BLaER1 treated with 17β-estradiol and CSF1 and Interleukin-3, amounts not matched to agents 10 nM and 100 nM (cell line): ENCODE results near the gene KRTAP10-5.
"Not testable (repeated sequence)": the region's sequence is repeated elsewhere in the genome, so short reads cannot be mapped to it uniquely, and the experiment has no call there.

Source experiments
- H3K27ac ChIP-seq, 11 experiments: shearing (Covaris generic); formaldehyde crosslinking; 2 replicates each; pipeline ENCODE4 v1.8.1; 2022
- H3K27me3 ChIP-seq, 11 experiments: shearing (Covaris generic); formaldehyde crosslinking; 2 replicates each; pipeline ENCODE4 v1.8.1; 2022
- H3K36me3 ChIP-seq, 11 experiments: shearing (Covaris generic); formaldehyde crosslinking; 2 replicates each; pipeline ENCODE4 v1.8.1; 2022
- H3K4me1 ChIP-seq, 10 experiments: shearing (Covaris generic); formaldehyde crosslinking; 2 replicates each; pipeline ENCODE4 v1.8.1; 2022
- H3K4me2 ChIP-seq, 11 experiments: shearing (Covaris generic); formaldehyde crosslinking; 2 replicates each; pipeline ENCODE4 v1.8.1; 2022
- H3K4me3 ChIP-seq, 10 experiments: shearing (Covaris generic); formaldehyde crosslinking; 2 replicates each; pipeline ENCODE4 v1.8.1; 2022
- H3K9ac ChIP-seq, 11 experiments: shearing (Covaris generic); formaldehyde crosslinking; 2 replicates each; pipeline ENCODE4 v1.8.1; 2022
- H3K9me3 ChIP-seq, 11 experiments: shearing (Covaris generic); formaldehyde crosslinking; replicated peaks in 1 of 11; 2 replicates each; pipeline ENCODE4 v1.8.1; 2022
- H4K20me1 ChIP-seq, 11 experiments: shearing (Covaris generic); formaldehyde crosslinking; 2 replicates each; pipeline ENCODE4 v1.8.1; 2022
- Cebpa-rat ChIP-seq, 11 experiments: shearing (Covaris generic); IDR thresholded peaks; 2 replicates each; pipeline ENCODE4 v1.8.1; 2022

KRTAP10-5 gene

GRCh38 chr21:44552136-44552535 lies 28.3 kb downstream of the KRTAP10-5 start:
- H3K9ac ChIP-seq = no peak overlapping the region
- H3K36me3 ChIP-seq = no peaks in the 10 kb centered on the region
- H3K9me3 ChIP-seq = peaks cover 2 to 9% (median 5%) of the 10 kb centered on the region in 11 experiments; a peak in 19 of 22 replicates
- no peak overlapping the region for H3K4me3 ChIP-seq
- no peak overlapping the region for H3K27ac ChIP-seq
- peaks cover 11 to 70% (median 60%) of the 10 kb centered on the region in 10 experiments; a peak in 18 of 20 replicates for H3K4me1 ChIP-seq
- no peaks in the 10 kb centered on the region for H4K20me1 ChIP-seq
- H3K4me2 ChIP-seq = peak overlapping the region in 2 of 11 experiments; percentile 32 to 34; a peak in 3 of 22 replicates
- H3K27me3 ChIP-seq = peaks cover 0 to 22% (median 0%) of the 10 kb centered on the region in 11 experiments; a peak in 5 of 22 replicates
- no peak for TF ChIP-seq Cebpa-rat (IDR thresholded peaks at IDR 0.05)

DNA sequence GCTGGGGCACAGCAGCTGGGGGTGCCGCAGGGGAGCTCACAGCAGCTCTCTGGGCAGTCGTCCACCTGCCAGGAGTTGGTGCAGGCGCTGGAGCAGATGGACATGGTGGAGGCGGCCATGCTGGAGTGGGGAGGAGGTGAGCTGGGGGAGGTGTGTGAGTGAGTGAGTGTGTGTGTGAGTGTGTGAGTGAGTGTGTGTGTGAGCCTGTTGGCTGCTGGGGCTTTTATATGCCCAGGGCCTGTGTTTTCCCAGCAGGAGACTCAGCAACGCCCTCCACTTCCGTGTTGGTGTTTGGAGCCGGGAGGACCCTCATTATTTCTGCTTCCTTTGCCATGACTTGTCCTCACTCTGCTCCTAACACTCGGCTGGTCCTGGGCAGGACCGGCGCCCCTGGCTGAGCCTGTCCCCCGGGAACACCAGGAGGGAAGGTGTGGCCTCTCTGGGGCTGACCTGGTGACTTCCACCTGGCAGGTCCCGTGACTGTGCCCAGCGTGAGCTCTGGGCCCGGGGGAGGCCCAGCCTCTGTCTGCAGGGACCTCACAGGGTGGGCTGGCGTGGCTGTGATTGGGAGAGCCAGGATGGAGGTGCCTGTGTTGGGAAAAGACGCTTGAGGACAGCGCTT lies 29.0 kb downstream of the KRTAP10-5 start, which contains the start of gene KRTAP10-2:
Gene KRTAP10-2, minus strand, starts transcription at position 166 of the 622 bp plus-strand sequence. Its CDS starts 47 bp downstream, at position 119.
- Histone ChIP-seq H4K20me1 (no peaks in the 10 kb centered on the region), H3K4me2 (peak within 1 kb of the TSS in 8 of 11 experiments; percentile 26 to 50 (median 38); a peak in 14 of 22 replicates), H3K9ac (0 out of 22 replicates have a peak within 1 kb of the TSS, but pooled peaks of 1 of the 11 experiments have one; percentile 22), H3K4me3 (no peak within 1 kb of the TSS), H3K9me3 (peaks cover 9 to 16% (median 11%) of the 10 kb centered on the region in 11 experiments), H3K4me1 (peaks cover 9 to 65% (median 53%) of the 10 kb centered on the region in 10 experiments; a peak in 18 of 20 replicates), H3K27me3 (peaks cover 0 to 15% (median 0%) of the 10 kb centered on the region in 11 experiments; a peak in 4 of 22 replicates), H3K27ac (peak within 1 kb of the TSS in 1 of 11 experiments; percentile 21; a peak in 1 of 22 replicates), H3K36me3 (no peaks in the 10 kb centered on the region; a peak in 1 of 22 replicates)
- no peak for TF ChIP-seq Cebpa-rat (IDR thresholded peaks at IDR 0.05)

- Histone ChIP-seq H3K27ac (no peak overlapping the region), H4K20me1 (no peaks in the 10 kb centered on the region), H3K4me3 (no peak overlapping the region), H3K4me1 (peaks cover 7 to 58% (median 47%) of the 10 kb centered on the region in 10 experiments; a peak in 18 of 20 replicates), H3K9ac (no peak overlapping the region), H3K9me3 (peaks cover 14 to 22% (median 18%) of the 10 kb centered on the region in 11 experiments), H3K27me3 (peaks cover 0 to 9% (median 0%) of the 10 kb centered on the region in 11 experiments; a peak in 2 of 22 replicates), H3K36me3 (no peaks in the 10 kb centered on the region; a peak in 1 of 22 replicates), H3K4me2 (peak overlapping the region in 8 of 11 experiments; percentile 26 to 50 (median 38); a peak in 6 of 22 replicates)
- TF ChIP-seq Cebpa-rat (IDR thresholded peaks at IDR 0.05) = no peak
Measured at GRCh38 chr21:44550807-44551206, 29.6 kb downstream of the KRTAP10-5 start.

DNA sequence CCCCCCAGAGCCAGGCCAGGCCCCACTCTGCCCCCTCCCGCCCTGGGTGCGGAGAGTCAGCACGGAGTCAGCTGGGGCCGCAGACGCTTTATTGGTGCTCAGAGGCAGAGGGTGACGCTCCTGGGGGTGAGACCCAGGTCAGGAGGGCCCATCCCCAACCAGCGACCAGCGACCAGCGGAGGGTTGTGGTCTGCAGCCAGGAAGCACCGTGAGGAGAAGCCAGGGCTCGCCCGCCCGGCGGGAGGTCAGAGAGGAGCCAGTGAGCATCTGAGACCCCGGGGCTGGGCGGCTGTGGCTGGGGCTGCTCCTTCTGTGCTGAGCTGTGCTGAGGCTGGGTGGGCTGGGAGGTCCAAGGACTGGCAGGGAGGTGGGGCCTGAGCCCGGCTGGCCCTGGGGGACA lies 30.1 kb downstream of the KRTAP10-5 start:
- H3K4me1 ChIP-seq = peaks cover 7 to 53% (median 43%) of the 10 kb centered on the region in 10 experiments; a peak in 18 of 20 replicates
- H3K9me3 ChIP-seq = peaks cover 14 to 25% (median 19%) of the 10 kb centered on the region in 11 experiments
- H3K4me3 ChIP-seq, H3K27ac ChIP-seq, H3K36me3 ChIP-seq, H4K20me1 ChIP-seq, H3K27me3 ChIP-seq, H3K9ac ChIP-seq: not testable (repeated sequence)
- H3K4me2 ChIP-seq = peak overlapping the region in 9 of 11 experiments; percentile 9 to 50 (median 38); a peak in 14 of 22 replicates

GRCh38 chr21:44549525-44550211 lies 30.7 kb downstream of the KRTAP10-5 start:
- Histone ChIP-seq H3K4me2 (peak overlapping the region in 9 of 11 experiments; percentile 9 to 50 (median 35); a peak in 17 of 22 replicates), H3K27ac (no peak overlapping the region), H3K4me1 (peaks cover 7 to 47% (median 38%) of the 10 kb centered on the region in 10 experiments; a peak in 18 of 20 replicates), H4K20me1 (no peaks in the 10 kb centered on the region), H3K9ac (no peak overlapping the region), H3K4me3 (no peak overlapping the region), H3K27me3 (peaks cover 0 to 2% (median 0%) of the 10 kb centered on the region in 11 experiments; a peak in 1 of 22 replicates), H3K36me3 (no peaks in the 10 kb centered on the region; a peak in 1 of 22 replicates), H3K9me3 (peaks cover 14 to 25% (median 19%) of the 10 kb centered on the region in 11 experiments)
- TF ChIP-seq Cebpa-rat (IDR thresholded peaks at IDR 0.05) = no peak

DNA sequence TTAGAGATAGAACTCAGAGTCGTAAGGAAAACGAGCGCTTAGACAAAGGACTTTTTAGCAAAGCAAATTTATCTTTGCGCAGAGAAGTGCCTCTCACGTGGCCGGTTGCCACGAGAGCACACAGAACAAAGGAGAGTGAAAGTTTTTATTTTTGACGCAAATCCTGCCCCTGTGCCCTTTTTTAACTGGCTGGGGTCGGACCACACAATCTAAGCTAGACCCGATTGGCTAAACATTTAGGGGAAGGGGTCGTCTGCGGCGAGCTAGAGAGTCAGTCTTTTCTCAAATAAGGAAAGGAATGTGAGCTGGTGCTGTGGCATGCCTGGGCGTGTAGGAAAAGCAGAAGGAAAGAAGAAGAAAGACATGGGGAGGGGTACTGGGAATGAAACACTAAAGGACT lies 31.5 kb downstream of the KRTAP10-5 start:
- Histone ChIP-seq H3K9ac (no peak overlapping the region), H3K27ac (no peak overlapping the region), H3K4me3 (no peak overlapping the region), H3K36me3 (no peaks in the 10 kb centered on the region; a peak in 1 of 22 replicates), H3K27me3 (no peaks in the 10 kb centered on the region), H4K20me1 (no peaks in the 10 kb centered on the region), H3K4me1 (peaks cover 7 to 44% (median 34%) of the 10 kb centered on the region in 10 experiments; a peak in 18 of 20 replicates), H3K9me3 (peaks cover 14 to 22% (median 19%) of the 10 kb centered on the region in 11 experiments), H3K4me2 (peak overlapping the region in 4 of 11 experiments; percentile 14 to 46 (median 32); a peak in 3 of 22 replicates)
- no peak for TF ChIP-seq Cebpa-rat (IDR thresholded peaks at IDR 0.05)

- Histone ChIP-seq H3K4me1 (peaks cover 9 to 44% (median 34%) of the 10 kb centered on the region in 10 experiments; a peak in 18 of 20 replicates), H3K27ac (no peak overlapping the region), H3K27me3 (no peaks in the 10 kb centered on the region), H3K9ac (no peak overlapping the region), H3K9me3 (peaks cover 14 to 22% (median 19%) of the 10 kb centered on the region in 11 experiments), H3K4me2 (0 out of 22 replicates have a peak overlapping the region, but pooled peaks of 3 of the 11 experiments have one; percentile 30 to 73 (median 46)), H3K36me3 (no peaks in the 10 kb centered on the region; a peak in 1 of 22 replicates), H3K4me3 (no peak overlapping the region), H4K20me1 (no peaks in the 10 kb centered on the region)
- no peak for TF ChIP-seq Cebpa-rat (IDR thresholded peaks at IDR 0.05)
Measured at GRCh38 chr21:44548381-44548780, 32.0 kb downstream of the KRTAP10-5 start.

DNA sequence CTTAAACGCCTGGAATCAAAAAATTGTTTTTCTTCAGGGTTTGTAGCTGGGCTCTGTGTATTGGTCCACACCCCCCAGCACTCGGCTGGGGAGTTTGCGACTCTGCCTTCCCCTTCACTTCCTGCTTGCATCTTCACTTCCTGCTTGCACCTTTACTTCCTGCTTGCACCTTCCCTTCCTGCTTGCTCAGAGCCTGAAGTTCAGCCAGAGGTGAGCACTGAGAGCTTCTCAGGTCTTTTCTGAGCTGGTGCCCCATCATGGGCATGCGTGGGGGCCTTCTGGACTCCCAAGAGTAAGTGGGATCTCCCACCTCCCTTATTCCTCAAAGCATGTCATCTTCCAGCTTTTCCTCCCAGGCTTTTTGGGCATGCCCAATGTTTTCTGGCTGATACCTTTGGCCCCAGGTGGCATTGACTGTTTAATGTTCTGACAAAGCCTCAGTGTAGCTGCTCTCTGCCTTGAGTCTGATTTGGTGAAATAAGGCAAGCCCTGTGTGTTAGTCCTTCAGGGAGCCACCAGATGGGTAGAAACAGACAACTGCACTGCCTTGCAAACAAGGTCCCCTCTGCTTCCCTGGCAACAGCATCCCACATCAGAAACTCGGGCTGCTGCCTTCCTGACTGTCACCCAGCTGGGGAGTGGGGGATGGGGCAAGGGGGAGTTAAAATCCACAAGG lies 32.6 kb downstream of the KRTAP10-5 start:
- Histone ChIP-seq H3K27ac (no peak overlapping the region), H3K4me2 (peak overlapping the region; percentile 0 to 73 (median 59); a peak in 19 of 22 replicates), H3K36me3 (no peaks in the 10 kb centered on the region; a peak in 1 of 22 replicates), H3K9ac (no peak overlapping the region), H3K4me1 (peaks cover 10 to 44% (median 34%) of the 10 kb centered on the region in 10 experiments; a peak in 18 of 20 replicates), H3K27me3 (no peaks in the 10 kb centered on the region), H4K20me1 (no peaks in the 10 kb centered on the region), H3K9me3 (peaks cover 14 to 22% (median 19%) of the 10 kb centered on the region in 11 experiments), H3K4me3 (no peak overlapping the region)
- no peak for TF ChIP-seq Cebpa-rat (IDR thresholded peaks at IDR 0.05)
